A549 (cell line): ENCODE results near the gene L3MBTL4.

Experiments
- POLR2A ChIP-seq: IDR thresholded peaks from 2 replicates; pipeline ENCODE4 v1.6.1; 2012; ENCODE audit warnings: mild to moderate bottlenecking, low read length
- TF ChIP-seq, protein P1 (sequence below): fragments of >200 bp; sonication (Bioruptor Twin); formaldehyde crosslinking; IDR thresholded peaks from 3 replicates; pipeline ENCODE4 v1.5.1; 2016

DNA sequence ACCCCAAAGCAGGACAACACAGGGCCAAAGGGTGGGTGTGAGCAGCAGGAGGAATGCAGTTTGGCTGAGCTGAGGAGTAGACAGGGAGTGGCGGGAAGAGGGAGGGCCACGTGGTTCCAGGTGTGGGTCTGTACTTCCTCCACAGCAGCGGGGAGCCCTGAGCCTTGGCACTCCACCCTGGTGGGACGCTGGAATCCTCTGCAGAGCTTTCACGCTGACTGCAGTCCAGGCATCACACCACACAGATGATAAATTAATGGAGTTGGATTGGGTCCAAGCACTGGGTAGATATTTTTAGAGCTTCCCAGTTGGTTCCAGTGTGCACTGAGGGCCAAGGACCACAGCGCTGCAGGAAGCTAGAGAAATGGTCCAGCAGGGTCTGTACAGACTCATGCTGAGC, 452.3 kb downstream of the L3MBTL4 start:
- no peak for TF ChIP-seq POLR2A
- TF ChIP-seq, protein P1, sequence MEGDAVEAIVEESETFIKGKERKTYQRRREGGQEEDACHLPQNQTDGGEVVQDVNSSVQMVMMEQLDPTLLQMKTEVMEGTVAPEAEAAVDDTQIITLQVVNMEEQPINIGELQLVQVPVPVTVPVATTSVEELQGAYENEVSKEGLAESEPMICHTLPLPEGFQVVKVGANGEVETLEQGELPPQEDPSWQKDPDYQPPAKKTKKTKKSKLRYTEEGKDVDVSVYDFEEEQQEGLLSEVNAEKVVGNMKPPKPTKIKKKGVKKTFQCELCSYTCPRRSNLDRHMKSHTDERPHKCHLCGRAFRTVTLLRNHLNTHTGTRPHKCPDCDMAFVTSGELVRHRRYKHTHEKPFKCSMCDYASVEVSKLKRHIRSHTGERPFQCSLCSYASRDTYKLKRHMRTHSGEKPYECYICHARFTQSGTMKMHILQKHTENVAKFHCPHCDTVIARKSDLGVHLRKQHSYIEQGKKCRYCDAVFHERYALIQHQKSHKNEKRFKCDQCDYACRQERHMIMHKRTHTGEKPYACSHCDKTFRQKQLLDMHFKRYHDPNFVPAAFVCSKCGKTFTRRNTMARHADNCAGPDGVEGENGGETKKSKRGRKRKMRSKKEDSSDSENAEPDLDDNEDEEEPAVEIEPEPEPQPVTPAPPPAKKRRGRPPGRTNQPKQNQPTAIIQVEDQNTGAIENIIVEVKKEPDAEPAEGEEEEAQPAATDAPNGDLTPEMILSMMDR = no peak
